HG02623 (cell line): ENCODE data around the gene C10orf105.

ENCODE experiments used
- ATAC-seq: cut with Tn5 transposase; IDR thresholded peaks from one replicate; pipeline ENCODE4 v1.9.1; 2021; ENCODE audit warnings: moderate library complexity; ENCODE audit not compliant: unreplicated experiment

C10orf105 gene

DNA sequence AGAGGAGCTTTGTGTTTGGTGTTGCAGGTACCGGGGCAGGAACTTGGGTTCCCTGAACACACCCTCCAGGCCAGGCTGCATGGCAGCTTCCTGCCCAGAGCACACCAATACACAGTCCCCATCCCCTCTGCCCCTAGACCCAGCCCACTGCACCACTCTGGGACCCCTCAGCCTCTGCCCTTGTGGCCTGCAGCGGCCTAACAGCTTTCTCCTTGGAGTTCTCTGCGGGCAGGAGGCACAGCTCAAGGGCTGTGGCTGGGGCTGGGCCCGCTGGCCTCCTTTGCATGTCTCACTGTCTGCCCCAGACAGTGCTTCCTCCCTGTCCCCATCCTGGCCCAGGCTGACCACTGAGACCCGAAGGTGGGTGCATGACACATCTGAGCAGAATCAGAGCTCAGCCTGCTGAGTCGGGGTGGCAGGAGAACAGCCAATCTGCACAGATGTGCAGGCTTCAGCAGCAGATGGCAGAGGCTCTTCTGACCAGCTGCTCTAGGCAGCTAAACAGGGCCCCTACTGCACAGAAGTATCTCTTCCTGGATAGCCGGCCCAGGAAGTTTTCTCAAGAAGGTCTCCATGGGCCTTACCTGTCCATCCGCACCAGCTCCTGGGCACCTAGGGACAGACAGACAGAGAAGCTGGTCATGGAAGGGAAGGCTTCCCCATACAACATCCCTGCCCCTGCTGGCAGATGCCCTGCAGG is 33.0 kb upstream of the C10orf105 start:
- no peak for ATAC-seq

- ATAC-seq: no peak
Measured at GRCh38 chr10:71751515-71752224, 32.1 kb upstream of the C10orf105 start.

DNA sequence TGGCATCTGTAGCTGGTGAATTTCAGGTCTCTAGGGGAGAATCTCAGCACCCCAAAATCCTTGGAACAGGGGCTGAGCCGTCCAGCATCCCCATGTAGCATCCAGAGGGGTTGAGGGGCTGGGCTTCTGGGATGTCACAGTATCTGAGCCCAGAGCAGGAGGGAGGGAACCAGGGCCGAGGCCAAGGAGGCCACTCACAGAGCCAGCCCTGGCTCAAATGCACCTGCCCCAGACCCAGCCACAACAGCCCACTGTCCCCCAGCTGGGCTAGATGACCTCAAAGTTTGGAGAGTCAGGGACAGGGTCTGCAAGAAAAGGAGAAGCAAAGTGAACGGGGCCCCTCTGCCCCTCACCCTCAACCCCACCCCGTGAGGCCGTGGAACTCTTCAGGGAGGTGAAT is 31.4 kb upstream of the C10orf105 start:
- ATAC-seq: no peak

GRCh38 chr10:71750124-71750841 is 30.7 kb upstream of the C10orf105 start:
- no peak for ATAC-seq

DNA sequence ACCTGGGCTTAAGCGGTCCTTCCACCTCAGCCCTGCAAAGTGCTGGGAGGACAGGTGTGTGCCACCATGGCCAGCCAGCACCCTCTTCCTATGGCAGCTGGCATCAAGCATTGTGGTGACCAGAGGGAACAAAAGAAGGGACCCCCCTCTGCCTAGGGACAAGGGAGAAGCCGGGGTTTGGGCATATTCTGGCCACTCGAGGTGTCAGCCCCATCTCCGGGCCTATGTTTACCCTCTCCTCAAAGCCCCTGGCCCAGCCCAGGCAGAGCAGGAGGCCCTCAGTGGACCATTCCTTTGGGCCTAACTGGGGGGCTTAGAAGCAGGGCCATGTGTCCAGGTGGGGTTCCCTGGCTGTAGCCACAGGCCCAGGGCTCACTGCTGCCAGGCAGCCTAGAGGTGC is 29.8 kb upstream of the C10orf105 start:
- ATAC-seq: no peak

GRCh38 chr10:71748671-71749191 is 29.2 kb upstream of the C10orf105 start:
- peak; percentile 48 for ATAC-seq

DNA sequence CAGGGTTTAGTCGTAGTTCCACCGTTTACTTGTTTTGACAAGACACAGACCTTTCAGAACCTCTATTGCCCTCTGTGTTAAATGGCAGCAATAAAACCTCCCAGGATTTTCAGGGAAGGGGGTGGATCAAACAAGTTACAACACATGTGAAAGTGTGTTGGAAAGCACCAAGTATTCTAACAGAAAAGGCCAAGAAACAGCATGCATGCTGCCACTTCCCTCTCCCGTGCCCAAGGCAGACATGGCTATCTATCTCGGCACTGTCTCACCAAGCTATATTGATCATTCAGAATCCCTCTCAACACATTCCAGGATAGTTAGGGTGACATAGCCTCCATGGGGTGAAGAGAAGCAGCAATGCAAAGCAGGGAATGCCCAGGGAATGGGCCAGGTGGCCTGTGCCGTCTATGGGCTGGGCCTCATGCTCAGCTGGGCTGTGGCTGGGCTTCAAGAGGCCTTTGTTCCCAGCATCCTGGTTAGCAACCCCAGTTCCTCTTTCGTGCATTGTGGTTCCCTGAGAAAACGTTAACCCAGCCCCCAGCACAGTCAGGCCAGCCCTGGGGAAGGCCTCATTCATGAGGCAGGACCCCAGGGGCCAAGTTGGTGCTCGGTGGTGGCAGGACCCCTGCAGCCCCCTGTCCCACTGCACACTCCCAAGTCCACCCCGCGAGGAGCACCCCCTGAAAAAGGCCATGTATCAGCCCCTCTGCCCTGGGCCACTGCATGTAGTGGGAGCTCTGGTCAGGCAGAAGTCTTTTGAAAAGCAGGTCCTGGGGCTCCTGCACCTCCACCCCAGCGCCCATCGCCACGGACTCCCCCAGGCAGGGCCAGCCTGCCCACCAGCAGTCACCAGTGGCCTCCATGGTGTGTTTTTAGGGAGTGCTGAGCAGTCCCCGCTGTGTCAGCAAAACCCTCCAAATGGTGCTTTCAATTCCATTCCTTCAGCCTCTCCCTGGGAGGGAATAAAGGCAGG is 28.3 kb upstream of the C10orf105 start:
- ATAC-seq: no peak

DNA sequence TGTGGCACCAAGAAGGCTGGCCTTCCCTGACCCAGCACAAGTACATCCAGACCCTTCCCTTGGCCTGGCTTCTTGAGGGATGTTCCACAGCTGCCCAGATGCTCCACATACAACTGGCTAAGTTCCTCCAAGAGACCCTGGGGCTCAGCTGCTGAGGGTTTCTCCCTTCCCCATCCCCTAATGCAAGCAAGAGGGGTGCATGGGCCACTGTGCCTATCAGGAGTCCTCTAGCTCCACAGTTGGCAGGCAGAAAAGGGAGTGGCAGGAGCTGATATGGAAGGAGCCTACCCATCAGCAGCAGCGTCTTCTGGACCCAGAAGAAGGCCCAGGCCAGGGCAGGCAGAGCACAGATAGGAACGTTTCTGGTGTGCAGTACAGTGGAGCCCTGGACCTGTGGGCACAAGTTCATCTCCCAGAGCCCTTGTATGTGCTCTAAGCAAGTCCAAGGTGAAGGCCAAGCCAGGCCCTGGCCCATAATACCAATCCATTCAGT is 27.5 kb upstream of the C10orf105 start:
- no peak for ATAC-seq

DNA sequence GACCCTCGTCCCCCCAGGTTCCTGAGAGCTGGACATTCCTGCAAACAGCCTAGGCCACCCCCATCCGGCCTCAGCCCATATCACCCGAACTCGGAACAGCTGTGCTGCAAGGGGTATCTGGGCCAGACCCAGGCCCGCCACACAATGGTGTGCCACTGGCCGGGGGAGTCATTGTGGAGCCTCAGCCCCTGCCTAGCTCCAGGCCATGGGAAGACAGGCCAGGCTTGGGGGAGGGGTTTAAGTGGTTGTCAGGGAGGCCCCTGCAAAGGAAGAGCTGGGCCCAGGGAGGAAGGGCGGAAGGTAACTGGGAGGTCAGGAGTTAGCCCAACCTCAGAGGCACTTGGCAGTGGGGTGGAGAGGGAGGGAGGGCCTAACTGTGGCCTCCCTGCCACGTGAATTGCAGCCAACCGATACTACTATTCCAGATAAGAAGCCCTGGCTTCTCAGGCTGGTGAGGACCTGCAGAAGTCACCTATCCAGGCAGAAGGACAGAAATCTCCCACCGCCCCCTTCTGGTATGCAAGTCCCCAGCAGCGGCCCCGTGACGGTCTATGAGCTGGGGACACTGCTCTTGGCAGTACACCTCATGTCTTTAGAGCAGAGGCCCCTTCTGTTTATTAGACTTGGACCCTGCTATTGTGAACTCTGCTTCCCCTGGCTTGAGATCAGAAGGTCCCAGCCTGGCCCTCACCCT is 26.9 kb upstream of the C10orf105 start:
- ATAC-seq: no peak

GRCh38 chr10:71745664-71746250 is 26.2 kb upstream of the C10orf105 start:
- ATAC-seq: no peak

DNA sequence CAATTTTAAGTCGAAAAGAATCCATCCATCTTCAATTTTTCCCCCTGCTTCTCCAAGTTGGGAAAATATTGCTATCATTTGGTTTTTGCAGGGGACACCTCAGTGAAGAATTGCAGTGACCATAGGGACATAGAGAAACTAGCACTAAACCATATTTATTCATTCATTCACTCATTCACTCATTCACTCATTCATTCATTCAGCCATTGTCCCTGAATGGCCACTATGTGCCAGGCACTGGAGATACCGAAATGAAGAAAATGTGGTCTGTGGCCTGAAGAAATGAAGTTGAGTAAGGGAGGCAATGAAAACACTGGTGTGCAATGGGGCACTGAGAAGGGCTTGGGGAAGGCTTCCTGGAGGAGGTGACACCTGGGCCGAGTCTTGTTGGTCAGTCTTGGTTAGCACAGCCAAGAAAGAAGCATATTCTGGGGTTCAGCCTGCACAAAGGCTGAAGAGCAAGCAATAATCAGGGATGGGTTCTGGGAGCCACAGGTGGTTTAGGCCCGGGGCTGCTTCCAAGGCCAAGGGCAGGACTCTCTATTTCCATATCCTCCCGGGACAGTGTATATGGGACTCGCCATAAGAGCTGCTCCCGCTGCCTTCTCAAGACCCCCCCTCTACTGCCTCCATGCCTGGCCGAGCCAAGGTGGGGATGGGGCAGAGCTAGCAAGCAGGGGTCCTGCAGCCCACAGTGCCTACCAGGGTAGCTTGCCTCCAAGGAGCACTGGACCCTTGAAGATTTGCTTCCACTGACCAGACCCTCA is 25.5 kb upstream of the C10orf105 start:
- ATAC-seq: no peak

- ATAC-seq: no peak
Measured at GRCh38 chr10:71743866-71744265, 24.3 kb upstream of the C10orf105 start.

GRCh38 chr10:71743089-71743838 is 23.7 kb upstream of the C10orf105 start:
- no peak for ATAC-seq

DNA sequence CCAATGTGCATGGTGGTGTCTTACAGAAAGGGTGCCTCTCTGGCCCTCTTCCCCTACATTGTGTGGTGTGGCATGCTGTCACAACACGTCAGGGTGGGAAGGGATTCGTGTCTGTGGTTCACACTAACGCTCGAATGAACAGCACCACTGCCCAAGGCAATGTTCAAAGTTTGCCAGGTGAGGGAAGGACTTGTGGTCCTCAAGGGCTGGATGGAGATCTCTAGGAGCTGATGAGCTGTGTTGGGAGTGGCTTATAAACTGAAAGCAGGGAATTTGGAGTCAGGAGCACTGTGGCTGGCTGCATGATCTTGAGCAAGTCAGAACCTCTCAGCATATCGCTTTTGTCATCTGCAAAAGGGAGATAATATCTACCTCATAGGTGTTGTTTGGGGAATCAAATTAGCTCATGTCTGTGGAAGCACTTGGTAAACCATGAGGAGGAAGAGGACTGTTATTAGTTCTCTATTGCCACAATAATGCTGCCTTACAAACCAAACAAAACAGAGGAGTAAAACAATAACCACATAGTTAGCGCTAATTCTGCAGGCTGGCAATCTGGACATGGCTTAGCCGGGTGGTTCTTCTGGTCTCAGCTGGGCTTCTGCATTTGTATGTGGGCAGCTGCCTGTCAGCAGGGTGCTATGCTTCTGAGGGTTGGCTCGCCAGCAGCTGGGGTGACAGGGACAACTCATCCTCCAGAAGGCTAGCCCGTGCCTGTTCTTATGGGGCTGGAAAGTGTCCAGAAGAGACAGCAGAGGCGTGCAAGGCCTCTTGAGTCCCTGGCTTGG is 22.9 kb upstream of the C10orf105 start:
- no peak for ATAC-seq

DNA sequence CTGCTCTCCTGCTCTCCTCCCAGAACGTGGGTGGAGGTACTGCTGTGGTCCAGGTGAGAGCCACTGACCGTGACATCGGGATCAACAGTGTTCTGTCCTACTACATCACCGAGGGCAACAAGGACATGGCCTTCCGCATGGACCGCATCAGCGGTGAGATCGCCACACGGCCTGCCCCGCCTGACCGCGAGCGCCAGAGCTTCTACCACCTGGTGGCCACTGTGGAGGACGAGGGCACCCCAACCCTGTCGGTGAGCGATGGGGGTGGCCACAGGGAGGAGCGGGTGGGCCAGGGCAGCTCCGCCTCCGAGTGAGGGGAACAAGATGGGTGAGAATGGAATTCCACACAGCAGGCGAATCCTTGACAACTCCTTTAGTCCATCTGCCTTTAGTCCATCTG is 22.1 kb upstream of the C10orf105 start:
- ATAC-seq: no peak

DNA sequence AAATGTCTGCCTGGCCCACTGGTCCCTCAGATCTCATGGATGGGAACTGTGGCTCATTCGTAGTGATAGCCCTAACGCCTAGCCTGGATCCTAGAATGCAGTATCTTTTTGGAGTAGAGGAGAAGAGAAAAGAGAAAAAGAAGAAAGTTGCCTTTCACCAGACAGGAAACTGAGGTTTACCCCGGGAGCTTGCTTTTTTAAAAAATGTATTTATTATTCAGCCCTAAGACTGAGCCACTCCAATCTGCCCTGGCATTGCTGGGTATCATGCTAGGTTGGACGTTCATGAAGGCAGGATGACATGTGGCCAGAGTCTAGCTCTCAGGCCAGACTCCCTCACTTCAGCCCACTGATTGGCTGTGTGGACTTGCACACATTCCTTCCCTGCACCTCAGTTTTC is 21.5 kb upstream of the C10orf105 start:
- ATAC-seq: no peak

DNA sequence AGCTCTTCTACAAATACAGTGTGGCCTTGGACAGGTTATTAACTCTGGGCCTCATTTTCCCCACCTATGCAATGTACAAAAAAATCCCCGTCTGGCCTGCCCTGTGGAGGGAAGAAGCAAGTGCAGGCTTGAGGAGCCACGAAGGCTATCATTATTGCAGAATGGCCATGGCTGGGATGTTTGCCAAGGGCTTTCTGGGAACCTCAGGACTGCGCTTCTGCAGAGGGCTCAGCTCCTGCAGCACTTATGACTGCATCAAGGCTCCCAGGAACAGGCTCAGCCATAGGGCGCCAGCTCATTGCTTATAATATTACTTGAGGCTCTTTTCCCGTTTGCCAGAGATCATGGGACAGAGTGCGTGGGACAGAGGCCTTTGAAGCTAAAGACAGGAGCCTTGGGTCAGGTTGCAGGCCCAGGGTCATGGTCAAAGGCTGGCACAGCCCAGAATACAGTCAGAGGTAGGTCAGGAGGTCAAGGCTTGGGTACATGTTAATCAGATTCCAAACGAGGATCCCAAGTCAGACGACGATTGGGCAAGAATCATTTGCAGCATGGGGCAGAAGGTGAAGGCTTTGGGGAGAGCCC is 20.6 kb upstream of the C10orf105 start:
- ATAC-seq: no peak
